PC-3 (cell line): ENCODE results near the gene GNA15. TPM values are rescaled to one million over a fixed set of nuclear protein-coding genes. Genes with fewer than 3 reads are reported as not detected.

Experiments used
- ATAC-seq: fragments of 200-7000 bp; cut with Tn5 transposase; 2 replicates; pipeline ENCODE4 v1.9.1; 2020; ENCODE audit warnings: mild to moderate bottlenecking, moderate library complexity
- BruUV-seq: library from RNA; stranded (reverse); fragments of 400-500 nt; replicated peaks from 2 replicates; lab custom pipeline; 2021; lab: Mats Ljungman, UMichigan
- CTCF ChIA-PET: fragments of 300-600 bp; sonication (Branson Sonifier 250); formaldehyde crosslinking; loops from one replicate; lab custom pipeline; 2022; ENCODE audit warnings: antibody characterized with exemption; lab: Charles Lee
- POLR2A ChIA-PET: fragments of 300-600 bp; sonication (Branson Sonifier 250); formaldehyde crosslinking; loops from one replicate; lab custom pipeline; 2022; ENCODE audit warnings: antibody characterized with exemption; ENCODE audit not compliant: unreplicated experiment; lab: Charles Lee
- DNase-seq: peaks from one replicate; pipeline ENCODE4 v3.0.0-alpha.2; 2015
- H2AFZ ChIP-seq: fragments of 300-600 bp; sonication (generic); 2 replicates; pipeline ENCODE4 v1.6.0; 2016; ENCODE audit warnings: antibody characterized with exemption, low read length
- H3F3A ChIP-seq: fragments of 300-600 bp; sonication (generic); one replicate; pipeline ENCODE4 v1.6.0; 2017; ENCODE audit warnings: antibody characterized with exemption, low read length, control low read depth, mild to moderate bottlenecking; ENCODE audit not compliant: unreplicated experiment
- H3K27ac ChIP-seq: fragments of 300-600 bp; sonication (generic); 2 replicates; pipeline ENCODE4 v1.5.1; 2016; ENCODE audit warnings: mild to moderate bottlenecking, low read length
- H3K27me3 ChIP-seq: fragments of 300-600 bp; sonication (generic); 2 replicates; pipeline ENCODE4 v1.6.1; 2016; ENCODE audit warnings: low read length, mixed read lengths
- H3K36me3 ChIP-seq: fragments of 300-600 bp; sonication (generic); 2 replicates; pipeline ENCODE4 v1.6.1; 2016; ENCODE audit warnings: low read depth, mixed run types, low read length, mixed read lengths
- H3K4me1 ChIP-seq: fragments of 300-600 bp; sonication (generic); 2 replicates; pipeline ENCODE4 v1.5.1; 2016; ENCODE audit warnings: low read length; ENCODE audit not compliant: insufficient read depth
- H3K4me2 ChIP-seq: fragments of 300-600 bp; sonication (generic); 2 replicates; pipeline ENCODE4 v1.6.0; 2016; ENCODE audit warnings: low read length
- H3K4me3 ChIP-seq: fragments of 300-600 bp; sonication (generic); 2 replicates; pipeline ENCODE4 v1.5.1; 2016; ENCODE audit warnings: mild to moderate bottlenecking, low read length, mixed read lengths
- H3K79me2 ChIP-seq: fragments of 300-600 bp; sonication (generic); 2 replicates; pipeline ENCODE4 v1.6.1; 2017; ENCODE audit warnings: low read length, mixed read lengths
- H3K9ac ChIP-seq: fragments of 300-600 bp; sonication (generic); 2 replicates; pipeline ENCODE4 v1.6.0; 2016; ENCODE audit warnings: mild to moderate bottlenecking, low read length
- H3K9me2 ChIP-seq: fragments of 300-600 bp; sonication (generic); replicated peaks from 2 replicates; pipeline ENCODE4 v1.6.1; 2016; ENCODE audit warnings: mixed run types, low read length, mixed read lengths
- H3K9me3 ChIP-seq: fragments of 300-600 bp; sonication (generic); 2 replicates; pipeline ENCODE4 v1.6.1; 2016; ENCODE audit warnings: low read length, mixed read lengths
- H4K20me1 ChIP-seq: fragments of 300-600 bp; sonication (generic); 2 replicates; pipeline ENCODE4 v1.6.1; 2016; ENCODE audit warnings: low read length, mixed read lengths
- CTCF ChIP-seq: fragments of 300-600 bp; sonication (generic); conservative IDR thresholded peaks from 2 replicates; pipeline ENCODE4 v1.5.1; 2017; ENCODE audit warnings: antibody characterized with exemption, low read depth, mild to moderate bottlenecking, low read length
- EZH2 ChIP-seq: fragments of 300-600 bp; sonication (generic); IDR thresholded peaks from one replicate; pipeline ENCODE4 v1.6.1; 2017; ENCODE audit warnings: antibody characterized with exemption, mild to moderate bottlenecking, low read length; ENCODE audit not compliant: unreplicated experiment
- EZH2phosphoT487 ChIP-seq: fragments of 300-600 bp; sonication (generic); IDR thresholded peaks from 2 replicates; pipeline ENCODE4 v1.6.1; 2018; ENCODE audit warnings: mild to moderate bottlenecking, antibody characterized with exemption, low read length, borderline replicate concordance
- intact Hi-C: fragments of 100-400 bp; cut with micrococcal nuclease; formaldehyde crosslinking; loops from 2 replicates; pipeline ENCODE4 v1.9.0; 2023
- total RNA-seq: library from RNA; depleted of rRNA; stranded (reverse); fragments of >200 nt; gene quantifications from 2 replicates; pipeline ENCODE4 v1.2.3, GENCODE V29; 2014

GNA15 gene
- total RNA-seq, 1 experiment from 2014 or later: not detected

GRCh38 chr19:3119071-3119595 lies 16.7 kb upstream of the GNA15 start:
- no peaks in the 10 kb centered on the region for H3K9me3 ChIP-seq
- no peaks in the 10 kb centered on the region for H3K27me3 ChIP-seq
- intact Hi-C loops: no loop called here
- H3K4me1 ChIP-seq: no peaks in the 10 kb centered on the region
- no peaks in the 10 kb centered on the region for H3K9me2 ChIP-seq
- ATAC-seq (no peak), DNase-seq (no peak)
- H3F3A ChIP-seq: no peaks in the 10 kb centered on the region
- POLR2A ChIA-PET: no interaction called here
- no peak overlapping the region for H3K4me3 ChIP-seq
- no peaks in the 10 kb centered on the region for H3K36me3 ChIP-seq
- H3K4me2 ChIP-seq: no peak overlapping the region
- H3K79me2 ChIP-seq: no peaks in the 10 kb centered on the region
- CTCF ChIA-PET: no interaction called here
- no peak overlapping the region for H2AFZ ChIP-seq
- TF ChIP-seq CTCF (no peak), EZH2 (no peak), EZH2phosphoT487 (no peak)
- H4K20me1 ChIP-seq: no peaks in the 10 kb centered on the region
- no peak overlapping the region for H3K27ac ChIP-seq
- no peak overlapping the region for H3K9ac ChIP-seq
- BruUV-seq: no TSS peak

DNA sequence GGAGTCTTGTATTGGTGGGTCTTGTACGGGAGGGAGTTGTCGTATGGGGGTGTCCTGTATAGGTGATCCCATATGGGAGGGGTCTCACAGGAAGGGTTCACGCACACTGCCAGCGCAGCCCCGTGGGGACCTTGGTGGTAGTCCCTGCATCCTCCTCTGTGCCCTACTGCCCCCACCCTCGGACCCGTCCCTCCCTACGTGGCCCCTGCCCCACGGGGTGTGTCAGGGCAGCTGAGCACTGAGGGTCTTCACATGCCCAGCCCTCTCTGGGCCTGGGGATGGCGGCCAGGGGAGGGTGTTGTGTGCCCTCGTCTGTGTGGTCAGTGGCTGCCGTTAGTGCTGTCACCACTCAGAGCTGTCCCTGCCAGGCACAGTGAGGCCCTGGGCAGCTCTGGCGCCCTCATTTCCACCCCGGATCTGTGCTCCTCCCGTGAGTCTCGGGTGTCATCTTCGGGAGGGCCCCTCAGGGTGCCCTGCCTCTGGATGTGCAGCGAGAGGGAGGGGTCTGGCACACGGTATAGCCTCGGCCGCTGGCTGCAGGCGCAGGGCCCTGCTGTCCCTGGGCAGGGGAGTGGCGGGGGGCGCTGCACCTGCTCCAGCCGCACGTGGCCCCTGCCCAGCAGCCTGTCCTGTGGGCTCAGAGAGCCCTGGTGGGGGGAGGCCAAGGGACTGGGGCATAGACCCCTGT lies 16.0 kb upstream of the GNA15 start:
- CTCF ChIA-PET: no interaction called here
- Histone ChIP-seq H3K4me2 (no peak overlapping the region), H2AFZ (no peak overlapping the region), H3K27ac (no peak overlapping the region), H4K20me1 (no peaks in the 10 kb centered on the region), H3K4me1 (no peaks in the 10 kb centered on the region), H3K9me3 (no peaks in the 10 kb centered on the region), H3K27me3 (no peaks in the 10 kb centered on the region), H3K4me3 (no peak overlapping the region), H3K79me2 (no peaks in the 10 kb centered on the region), H3K9me2 (no peaks in the 10 kb centered on the region), H3F3A (no peaks in the 10 kb centered on the region), H3K9ac (no peak overlapping the region), H3K36me3 (no peaks in the 10 kb centered on the region)
- BruUV-seq: no TSS peak
- no peak for ATAC-seq
- no peak for DNase-seq
- intact Hi-C loops: no loop called here
- POLR2A ChIA-PET: no interaction called here
- TF ChIP-seq EZH2 (no peak), CTCF (no peak), EZH2phosphoT487 (no peak)

- H3K4me1 ChIP-seq: no peaks in the 10 kb centered on the region
- H3K9me3 ChIP-seq: no peaks in the 10 kb centered on the region
- H3K4me2 ChIP-seq: no peak overlapping the region
- no peaks in the 10 kb centered on the region for H3F3A ChIP-seq
- BruUV-seq: no TSS peak
- no peaks in the 10 kb centered on the region for H3K9me2 ChIP-seq
- no peaks in the 10 kb centered on the region for H4K20me1 ChIP-seq
- intact Hi-C loops: no loop called here
- no peak for DNase-seq
- ATAC-seq: no peak
- H2AFZ ChIP-seq: no peak overlapping the region
- H3K27ac ChIP-seq: no peak overlapping the region
- H3K79me2 ChIP-seq: no peaks in the 10 kb centered on the region
- ChIA-PET CTCF (no interaction called here), POLR2A (no interaction called here)
- H3K4me3 ChIP-seq: no peak overlapping the region
- H3K9ac ChIP-seq: no peak overlapping the region
- no peaks in the 10 kb centered on the region for H3K36me3 ChIP-seq
- TF ChIP-seq EZH2 (no peak), EZH2phosphoT487 (no peak), CTCF (no peak)
- no peaks in the 10 kb centered on the region for H3K27me3 ChIP-seq
Observed at GRCh38 chr19:3120611-3121276, 15.1 kb upstream of the GNA15 start.
